H1 (cell line): ENCODE data around the gene B4GALNT3. TPM values are rescaled to one million over a fixed set of nuclear protein-coding genes. Genes with fewer than 3 reads are reported as not detected.

ENCODE experiments used
- CTBP2 ChIP-seq: IDR thresholded peaks from 2 replicates; pipeline ENCODE4 v1.7.0; 2011; ENCODE audit warnings: borderline replicate concordance, mild to moderate bottlenecking, moderate library complexity, mixed read lengths, low read length; ENCODE audit not compliant: insufficient read depth, insufficient read length
- MAX ChIP-seq: IDR thresholded peaks from 2 replicates; pipeline ENCODE4 v1.6.1; 2012; ENCODE audit warnings: inconsistent platforms
- NANOG ChIP-seq: IDR thresholded peaks from 2 replicates; pipeline ENCODE4 v1.6.1; 2011; ENCODE audit warnings: low read length, low read depth, mild to moderate bottlenecking, inconsistent platforms; ENCODE audit not compliant: insufficient read depth, poor library complexity, severe bottlenecking
- TBP ChIP-seq: IDR thresholded peaks from 2 replicates; pipeline ENCODE4 v1.6.1; 2011; ENCODE audit warnings: low read depth, low read length, improper control_type of control experiment
- TEAD4 ChIP-seq: IDR thresholded peaks from 2 replicates; pipeline ENCODE4 v1.6.1; 2012; ENCODE audit warnings: low read depth, low read length, inconsistent platforms, mixed read lengths
- polyA plus RNA-seq, 7 experiments: library from polyadenylated mRNA; depleted of rRNA in 3 of 7; stranded (reverse) in 5 of 7; unstranded in 2 of 7; fragments of >200 nt in 5 of 7; fragments of 200-250 nt in 2 of 7; gene quantifications; 1 replicate in 5 of 7; 2 replicates in 1 of 7; 4 replicates in 1 of 7; pipeline versions ENCODE4 v1.2.1 to v1.2.3, GENCODE V29; 2011 to 2013; ENCODE audit warnings: missing spikeins in 2 of 7, mixed read lengths in 2 of 7
- total RNA-seq: library from RNA; stranded (reverse); fragmentation: NEBNext Ultra II Directional; extraction: Animal tissue kit (Norgen Biotek cat#: 25700); gene quantifications from 2 replicates; pipeline ENCODE4 v1.2.1, GENCODE V29; 2021

The B4GALNT3 gene
- total and polyA plus RNA-seq, 2 of the 8 experiments (the other 6 are each of a cell fraction or from before 2014, with no cell fraction given) = 12.5 to 20.3 TPM

- TF ChIP-seq NANOG (no peak), MAX (no peak), CTBP2 (no peak), TBP (no peak), TEAD4 (no peak)
- TF ChIP-seq, all 59 proteins: peak for 0
Measured at GRCh38 chr12:545835-546234, 86.1 kb downstream of the B4GALNT3 start (continued).
